NCI-H2107 treated with DMSO at 0.1 percent for 48 hours (cell line): ENCODE data around the gene PARD3B.

Experiments
- DNase-seq: peaks from one replicate; lab custom pipeline; 2025; ENCODE audit not compliant: unreplicated experiment; lab: John Stamatoyannopoulos, UW

Gene PARD3B, protein sequence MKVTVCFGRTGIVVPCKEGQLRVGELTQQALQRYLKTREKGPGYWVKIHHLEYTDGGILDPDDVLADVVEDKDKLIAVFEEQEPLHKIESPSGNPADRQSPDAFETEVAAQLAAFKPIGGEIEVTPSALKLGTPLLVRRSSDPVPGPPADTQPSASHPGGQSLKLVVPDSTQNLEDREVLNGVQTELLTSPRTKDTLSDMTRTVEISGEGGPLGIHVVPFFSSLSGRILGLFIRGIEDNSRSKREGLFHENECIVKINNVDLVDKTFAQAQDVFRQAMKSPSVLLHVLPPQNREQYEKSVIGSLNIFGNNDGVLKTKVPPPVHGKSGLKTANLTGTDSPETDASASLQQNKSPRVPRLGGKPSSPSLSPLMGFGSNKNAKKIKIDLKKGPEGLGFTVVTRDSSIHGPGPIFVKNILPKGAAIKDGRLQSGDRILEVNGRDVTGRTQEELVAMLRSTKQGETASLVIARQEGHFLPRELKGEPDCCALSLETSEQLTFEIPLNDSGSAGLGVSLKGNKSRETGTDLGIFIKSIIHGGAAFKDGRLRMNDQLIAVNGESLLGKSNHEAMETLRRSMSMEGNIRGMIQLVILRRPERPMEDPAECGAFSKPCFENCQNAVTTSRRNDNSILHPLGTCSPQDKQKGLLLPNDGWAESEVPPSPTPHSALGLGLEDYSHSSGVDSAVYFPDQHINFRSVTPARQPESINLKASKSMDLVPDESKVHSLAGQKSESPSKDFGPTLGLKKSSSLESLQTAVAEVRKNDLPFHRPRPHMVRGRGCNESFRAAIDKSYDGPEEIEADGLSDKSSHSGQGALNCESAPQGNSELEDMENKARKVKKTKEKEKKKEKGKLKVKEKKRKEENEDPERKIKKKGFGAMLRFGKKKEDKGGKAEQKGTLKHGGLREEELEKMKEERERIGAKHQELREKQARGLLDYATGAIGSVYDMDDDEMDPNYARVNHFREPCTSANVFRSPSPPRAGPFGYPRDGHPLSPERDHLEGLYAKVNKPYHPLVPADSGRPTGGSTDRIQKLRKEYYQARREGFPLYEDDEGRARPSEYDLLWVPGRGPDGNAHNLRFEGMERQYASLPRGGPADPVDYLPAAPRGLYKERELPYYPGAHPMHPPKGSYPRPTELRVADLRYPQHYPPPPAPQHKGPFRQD (N-terminal part only)

DNA sequence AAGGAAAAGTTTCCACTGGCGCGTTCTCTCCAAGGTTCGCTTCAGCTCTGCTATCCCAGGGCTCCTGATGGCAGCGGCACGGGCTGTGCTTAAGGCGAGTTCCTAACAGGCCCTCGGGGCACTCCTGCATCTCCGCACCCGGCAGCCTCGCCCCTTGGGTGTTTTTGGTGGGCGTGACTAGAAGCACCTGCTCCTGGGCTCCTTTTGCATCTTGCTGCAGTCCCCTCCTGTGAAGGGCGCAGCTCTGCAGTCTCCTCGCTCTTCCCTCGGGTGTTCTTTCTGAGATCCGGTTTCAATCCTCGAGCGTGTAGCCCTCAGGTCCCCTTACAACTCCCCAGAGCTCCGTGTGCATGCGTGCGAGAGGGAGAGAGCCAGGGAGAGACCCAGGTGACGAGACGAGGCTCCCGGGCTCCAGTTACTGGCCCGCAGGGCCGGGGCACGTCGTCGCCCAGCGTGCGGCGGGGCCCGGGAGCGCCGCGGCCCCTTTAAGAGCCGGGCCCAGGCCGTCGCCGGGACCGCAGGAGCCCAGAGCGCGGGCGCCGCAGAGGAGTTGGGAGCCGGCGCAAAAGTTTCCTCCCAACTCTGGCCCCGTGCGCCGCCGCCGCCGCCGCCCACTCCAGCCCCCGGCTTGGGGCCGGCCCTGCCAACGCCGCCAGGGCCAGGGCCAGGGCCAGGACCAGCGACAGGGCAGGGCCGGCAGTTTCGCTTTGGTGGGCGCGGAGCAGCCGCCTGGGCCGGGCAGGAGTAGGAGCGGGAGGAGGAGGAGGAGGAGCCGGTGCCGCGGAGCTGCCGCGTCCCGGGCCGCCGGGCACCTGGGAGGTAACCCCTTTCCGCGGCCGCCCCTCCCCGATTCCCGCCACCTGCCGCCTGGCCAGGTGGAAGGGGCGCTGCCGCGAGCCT is at the start of gene PARD3B:
PARD3B (plus strand) TSS at position 515 of the 900 bp plus-strand sequence. CDS start 525 bp downstream, outside the sequence.
- peak; percentile 84 for DNase-seq

DNA sequence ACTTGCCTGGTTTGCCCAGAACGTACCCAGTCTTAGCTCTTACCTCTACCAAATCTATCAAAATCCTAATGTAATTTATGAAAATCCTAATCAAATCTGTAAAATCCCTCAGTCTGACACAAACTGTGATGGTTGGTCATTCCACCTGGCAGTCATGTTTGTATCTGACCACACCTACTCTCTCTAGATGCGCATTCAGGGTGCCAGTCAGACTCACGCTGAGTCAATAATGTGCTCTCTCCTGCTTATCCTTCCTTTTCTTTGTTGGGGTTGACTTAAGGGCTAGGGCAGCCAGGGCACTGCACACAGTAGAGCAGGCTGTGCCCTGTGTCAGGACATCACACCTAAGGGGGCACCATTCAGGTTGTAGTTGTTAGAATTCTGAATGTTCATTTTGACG is 48.5 kb upstream of the PARD3B start:
- no peak for DNase-seq

DNA sequence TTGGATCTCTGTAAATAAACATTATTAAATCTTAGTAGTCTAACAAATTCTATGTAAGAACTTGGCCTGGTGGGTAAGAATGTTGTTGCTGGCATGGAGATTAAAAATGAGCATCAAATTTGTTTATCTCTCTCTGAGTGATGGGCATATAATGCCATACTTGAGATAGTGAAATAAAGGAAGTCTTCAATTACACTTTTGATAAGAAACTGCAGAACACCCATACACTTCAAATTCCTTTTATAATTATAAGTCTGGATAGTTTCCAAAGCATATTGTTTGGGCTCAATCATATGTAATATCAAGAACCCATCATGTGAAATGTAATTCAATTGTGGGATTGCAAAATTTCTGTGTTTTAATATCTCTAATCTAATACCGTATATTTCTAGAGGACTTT is 47.4 kb upstream of the PARD3B start:
- no peak for DNase-seq

DNA sequence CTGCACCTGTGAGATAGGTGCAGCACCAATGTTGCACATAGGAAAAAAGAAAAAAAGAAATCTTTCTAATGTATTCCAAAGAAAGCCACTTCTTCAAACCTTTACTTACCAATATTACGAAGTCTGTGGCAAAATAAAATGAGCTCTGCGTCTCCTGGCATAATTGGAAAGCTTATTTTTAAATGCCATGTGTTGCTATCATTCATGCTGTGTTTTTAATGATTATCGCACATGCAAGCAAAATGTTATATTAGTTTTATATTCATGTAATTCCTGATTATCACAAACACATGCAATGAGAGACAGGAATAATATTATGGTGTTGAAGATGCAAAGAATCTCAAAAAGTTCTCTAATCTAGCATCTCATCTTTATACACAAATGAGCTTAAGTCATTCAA is 47.0 kb upstream of the PARD3B start:
- DNase-seq = no peak

DNA sequence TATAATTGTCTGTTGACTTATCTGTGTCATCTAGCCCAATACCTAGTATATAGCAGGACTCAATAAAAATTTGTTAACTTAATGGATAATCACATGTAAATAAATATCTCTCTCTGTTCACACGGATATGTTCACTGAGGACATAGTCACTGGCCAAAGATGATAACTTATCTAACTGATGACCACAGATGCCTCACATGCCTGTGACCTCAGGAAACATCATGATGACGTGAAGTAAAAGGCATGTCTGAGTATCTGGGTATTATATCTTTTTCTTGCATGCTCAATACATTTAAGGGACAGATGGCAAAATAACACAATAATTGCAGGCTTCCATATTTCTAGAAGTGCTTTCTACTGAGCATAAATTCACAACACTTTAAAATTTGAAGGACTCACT is 41.4 kb upstream of the PARD3B start:
- no peak for DNase-seq

DNA sequence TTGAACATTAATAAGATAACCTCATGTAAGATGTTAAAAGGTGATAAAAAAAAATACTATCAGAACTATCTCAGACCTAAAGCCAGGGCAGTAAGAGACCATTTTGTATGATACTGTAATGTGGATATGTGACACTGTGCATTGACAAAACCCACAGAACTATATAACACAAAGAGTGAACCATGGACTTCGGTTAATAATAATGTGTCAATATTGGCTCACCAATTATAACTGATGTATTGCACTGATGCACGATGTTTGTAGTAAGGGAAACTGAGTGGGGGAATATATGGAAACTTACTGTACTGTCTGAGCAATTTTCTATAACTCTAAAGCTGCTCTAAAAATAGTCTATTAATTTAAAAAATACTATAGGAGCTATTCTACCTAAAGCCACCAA is 40.7 kb upstream of the PARD3B start:
- DNase-seq = no peak

DNA sequence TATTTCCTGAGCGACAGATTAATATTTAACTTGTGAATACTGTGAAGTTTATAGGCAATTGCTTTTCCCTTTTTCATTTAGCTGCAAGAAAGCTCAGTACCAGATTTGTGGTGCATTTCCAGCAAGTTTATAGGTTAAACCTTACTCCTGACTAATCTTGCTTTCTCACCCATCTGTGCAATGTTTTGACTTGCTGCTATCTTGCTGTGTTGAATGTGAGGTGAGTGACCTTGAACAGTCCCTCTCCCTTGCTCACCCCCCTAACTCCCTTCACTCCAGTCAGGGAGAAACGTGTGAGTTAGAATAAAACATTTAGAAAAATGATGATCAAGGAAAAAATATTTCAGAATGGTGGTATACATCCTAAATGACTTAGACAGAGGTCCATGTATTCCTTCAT is 39.8 kb upstream of the PARD3B start:
- no peak for DNase-seq

DNA sequence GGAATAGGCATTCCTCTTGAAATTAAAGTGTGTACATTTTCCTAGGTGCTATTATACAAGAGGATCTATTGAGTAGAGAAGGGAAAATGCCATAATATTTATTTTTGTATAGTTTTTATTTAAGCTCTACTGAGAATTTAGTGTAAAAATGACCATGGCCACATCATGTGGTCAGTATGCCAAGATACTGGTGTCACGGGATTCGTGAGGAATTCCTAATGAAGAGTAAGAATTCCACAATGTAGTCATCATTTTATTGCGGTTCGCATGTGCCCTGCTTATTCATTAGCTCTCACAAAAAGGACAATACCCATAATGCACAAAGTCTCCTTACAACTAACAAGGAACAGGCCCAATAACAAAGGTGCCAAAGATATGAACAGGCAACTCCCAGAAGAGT is 39.3 kb upstream of the PARD3B start:
- DNase-seq = no peak

DNA sequence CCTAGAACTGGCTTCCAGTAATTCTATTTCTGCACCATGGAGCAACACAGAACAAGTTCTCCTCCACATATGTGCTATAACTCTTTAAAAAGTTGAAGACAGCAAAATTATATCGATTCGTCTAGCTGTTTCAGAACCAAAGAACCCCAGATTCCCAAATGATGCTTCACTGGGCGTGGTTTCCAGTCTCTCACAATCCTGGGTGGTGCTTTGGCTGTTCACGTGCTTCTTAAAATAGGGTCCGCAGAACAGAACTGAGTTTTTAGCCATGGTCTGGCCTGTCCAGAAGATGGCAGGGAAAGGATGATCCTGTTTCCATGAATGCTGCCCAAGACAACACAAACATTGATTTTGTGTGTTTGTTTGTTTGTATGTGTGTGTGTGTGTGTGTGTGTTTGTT is 37.6 kb upstream of the PARD3B start:
- no peak for DNase-seq

DNA sequence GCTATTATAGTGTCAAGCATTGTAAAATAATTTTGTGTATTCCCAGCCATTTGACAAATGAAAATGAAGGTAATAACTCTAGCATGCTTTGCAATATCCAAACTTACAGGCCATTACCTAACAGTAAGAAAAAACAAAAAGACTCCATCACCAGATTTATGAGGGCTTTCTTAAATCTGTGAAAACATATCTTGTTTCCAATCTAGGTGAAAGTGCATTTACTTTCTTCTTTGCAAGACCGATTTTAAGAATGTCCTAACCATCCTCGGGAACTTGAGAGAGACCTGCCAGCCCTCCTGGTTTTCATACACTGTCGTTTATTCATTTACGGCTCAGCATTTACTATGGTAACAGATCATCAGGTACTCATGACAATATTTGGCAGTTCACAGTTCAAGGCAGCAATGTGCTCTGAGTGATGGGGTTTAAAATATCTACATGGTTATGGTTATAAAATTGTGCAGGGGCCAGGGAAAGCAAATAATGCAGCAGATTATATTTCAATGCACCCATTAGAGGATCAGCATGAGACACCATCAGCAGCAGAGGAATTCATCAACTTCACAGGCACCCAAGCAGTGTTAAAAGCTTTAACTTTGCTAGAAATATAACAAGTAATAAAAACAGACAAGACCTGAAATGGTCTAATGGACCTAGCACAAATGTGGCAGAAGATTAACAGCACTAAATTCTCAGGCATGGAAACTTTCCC is 34.4 kb upstream of the PARD3B start:
- DNase-seq = no peak

DNA sequence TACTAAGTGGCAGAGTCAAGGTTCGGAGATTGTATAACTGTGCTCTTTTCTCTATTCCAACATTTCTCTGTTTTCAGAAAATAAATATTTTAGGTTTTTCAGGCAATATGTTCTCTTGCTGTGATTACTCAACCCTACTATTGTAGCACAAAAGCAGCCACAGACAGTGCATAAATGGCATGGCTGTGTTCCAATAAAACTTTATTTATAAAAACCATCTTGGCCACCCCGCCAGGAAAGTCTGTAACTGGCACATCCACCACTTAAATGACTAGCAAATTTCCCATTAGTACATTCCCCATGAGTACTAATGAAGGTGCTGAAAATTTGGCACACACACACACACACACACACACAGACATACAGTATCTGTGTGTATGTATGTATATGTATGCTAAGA is 30.8 kb upstream of the PARD3B start:
- DNase-seq = no peak

DNA sequence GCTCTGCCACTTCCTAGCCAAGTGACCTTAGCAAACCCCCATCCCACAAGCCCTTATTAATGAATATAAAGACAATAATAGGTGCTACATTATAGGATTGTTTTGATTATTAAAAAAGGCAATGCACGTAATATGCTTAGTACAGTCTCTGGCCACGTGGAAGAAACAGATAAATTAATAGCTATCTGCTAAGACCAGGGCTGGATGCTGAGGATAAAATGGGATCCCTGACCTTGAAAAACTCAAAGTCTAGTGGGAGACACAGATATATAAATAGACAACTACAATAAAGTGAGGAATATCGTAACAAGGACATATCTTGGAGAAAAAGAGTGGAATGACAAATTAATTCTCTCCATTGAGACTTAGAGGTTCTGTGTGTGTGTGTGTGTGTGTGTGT is 29.9 kb upstream of the PARD3B start:
- no peak for DNase-seq

DNA sequence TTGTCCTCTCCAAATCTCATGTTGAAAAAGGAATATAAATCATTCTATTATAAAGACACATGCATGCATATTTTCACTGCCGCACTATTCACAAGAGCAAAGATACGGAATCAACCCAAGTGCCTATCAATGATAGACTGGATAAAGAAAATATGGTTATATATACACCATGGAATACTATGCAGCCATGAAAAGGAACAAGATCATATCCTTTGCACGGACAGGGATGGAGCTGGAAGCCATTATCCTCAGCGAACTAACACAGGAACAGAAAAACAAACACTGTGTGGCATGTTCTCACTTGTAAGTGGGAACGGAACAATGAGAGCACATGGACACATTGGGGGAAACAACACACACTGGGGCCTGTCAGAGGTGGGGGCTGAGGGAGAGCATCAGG is 28.1 kb upstream of the PARD3B start:
- no peak for DNase-seq

DNA sequence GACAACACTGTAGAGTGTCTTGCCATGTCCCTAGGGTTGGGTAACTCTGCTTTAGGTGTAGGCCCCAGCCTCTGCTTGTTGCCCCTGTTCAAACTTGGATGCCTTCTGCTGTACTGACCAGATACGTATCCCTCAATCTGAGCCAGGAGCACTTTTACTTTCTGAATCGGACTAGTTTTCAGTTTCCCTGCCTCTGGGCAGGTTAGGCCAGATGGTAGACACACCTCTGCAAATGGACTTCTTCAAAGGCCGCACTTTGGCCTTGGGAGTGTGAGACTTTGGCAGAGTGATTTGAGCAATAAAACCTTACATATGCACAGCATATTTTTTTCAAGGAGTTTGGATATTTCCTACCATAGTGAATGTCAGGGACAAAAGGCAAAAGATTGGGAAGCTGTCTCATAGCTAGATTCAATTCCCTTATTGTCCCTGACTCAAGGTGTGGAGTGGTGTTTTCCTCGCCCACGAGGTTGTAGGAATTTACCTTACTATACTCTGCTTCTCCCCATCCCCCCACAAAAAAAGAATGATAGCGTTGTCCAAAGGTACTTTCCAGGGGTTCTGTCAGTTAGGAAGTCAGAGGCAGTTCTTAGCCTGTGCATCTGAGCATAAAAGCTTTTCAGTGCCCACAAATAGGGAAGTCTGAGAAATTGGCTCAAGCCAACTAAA is 15.3 kb upstream of the PARD3B start:
- no peak for DNase-seq

DNA sequence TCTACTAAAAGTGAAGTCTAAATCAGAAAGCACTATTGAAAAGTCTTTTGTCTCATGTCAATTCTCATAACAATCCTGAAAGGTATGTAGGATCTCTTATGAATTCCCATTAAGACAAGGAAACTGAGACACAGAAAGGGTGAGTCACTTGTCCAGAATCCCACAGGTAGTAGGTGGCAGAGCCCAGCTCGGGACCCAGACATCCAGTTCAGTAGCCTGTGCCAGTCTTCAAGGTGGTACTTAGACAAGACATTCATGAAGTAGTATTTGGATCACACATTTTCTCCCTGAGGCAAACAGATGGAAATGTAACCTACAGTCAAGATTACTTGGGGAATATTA is 14.8 kb upstream of the PARD3B start:
- DNase-seq = no peak

DNA sequence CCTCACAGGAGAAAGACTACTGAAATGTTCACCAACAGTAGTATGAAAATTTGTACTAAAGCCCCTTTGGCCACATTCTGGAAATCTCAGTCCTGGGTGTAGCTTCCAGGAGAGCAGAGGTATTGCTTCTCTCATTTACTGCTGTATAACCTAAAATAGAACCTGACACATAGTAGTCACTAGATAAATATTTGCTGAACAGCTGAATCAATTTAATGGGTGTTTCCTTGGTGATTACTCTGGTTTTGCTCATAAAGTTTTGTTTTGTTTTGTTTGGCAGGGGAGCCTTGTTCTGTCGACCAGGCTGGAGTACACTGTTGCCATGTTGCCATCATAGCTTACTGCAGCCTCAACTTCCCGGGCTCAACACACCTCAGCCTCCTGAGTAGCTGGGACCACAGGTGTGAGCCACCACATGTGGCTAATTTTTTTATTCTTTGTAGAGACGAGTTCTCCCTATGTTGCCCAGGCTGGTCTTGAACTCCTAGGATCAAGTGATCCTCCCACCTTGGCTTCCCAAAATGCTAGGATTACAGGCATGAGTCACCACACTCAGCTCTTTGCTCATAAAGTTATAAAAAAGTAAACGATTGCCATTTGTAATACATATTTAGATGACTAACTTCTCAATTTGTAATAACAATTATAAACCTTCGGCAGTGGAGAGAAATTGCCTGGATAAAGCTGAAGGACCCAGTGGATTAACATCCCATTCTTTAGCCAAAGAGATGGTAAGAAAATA is 11.5 kb upstream of the PARD3B start:
- no peak for DNase-seq

DNA sequence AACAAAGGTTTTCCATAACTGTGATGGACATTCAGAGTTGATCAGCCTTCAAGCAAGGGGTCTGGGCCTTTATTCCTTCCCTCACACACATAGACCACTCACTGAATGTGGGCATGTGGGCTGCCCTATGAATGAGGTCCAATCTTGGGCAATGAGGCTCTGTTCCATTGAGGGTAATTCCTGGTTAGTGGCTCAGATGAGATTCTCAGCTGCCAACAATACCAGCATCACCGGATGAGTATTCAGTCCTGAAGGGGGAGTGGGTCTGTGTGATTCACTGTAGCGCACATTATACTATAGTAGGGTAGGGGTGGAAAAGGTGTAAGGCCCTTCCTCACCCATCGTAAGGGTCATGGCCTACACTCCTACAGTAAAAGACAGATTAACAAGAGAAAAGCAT is 9.9 kb upstream of the PARD3B start:
- DNase-seq = no peak

DNA sequence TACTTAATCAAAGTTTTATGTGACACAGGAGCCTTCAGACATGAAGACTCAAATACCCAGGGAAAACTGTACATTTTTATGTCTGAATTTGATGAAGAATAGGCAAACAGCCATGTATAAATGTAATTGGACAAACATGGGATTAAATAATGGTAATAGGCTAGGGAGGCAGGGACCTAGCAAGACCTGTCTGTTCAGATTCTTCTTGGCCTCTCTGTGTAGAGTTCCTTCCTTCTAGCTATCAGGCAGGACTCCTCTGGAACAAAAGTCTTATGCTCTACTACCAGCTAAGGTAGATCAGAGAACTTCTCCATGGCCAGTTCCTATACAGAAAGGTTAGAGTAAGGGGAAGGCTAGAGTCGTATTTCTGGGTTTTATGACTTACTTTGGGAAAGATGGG is 9.5 kb upstream of the PARD3B start:
- DNase-seq = no peak
